Measurements from ENCODE around the gene TMEM115. TPM values are rescaled to one million over a fixed set of nuclear protein-coding genes. Genes with fewer than 3 reads are reported as not detected.
A peak's percentile ranks its signal among the peaks of the same experiment; 100 is the strongest.

The TMEM115 gene
- total and polyA plus RNA-seq, 2 of the 13 experiments (the other 11 are each of a cell fraction or from before 2014, with no cell fraction given): 22.1 to 30.7 TPM

DNA sequence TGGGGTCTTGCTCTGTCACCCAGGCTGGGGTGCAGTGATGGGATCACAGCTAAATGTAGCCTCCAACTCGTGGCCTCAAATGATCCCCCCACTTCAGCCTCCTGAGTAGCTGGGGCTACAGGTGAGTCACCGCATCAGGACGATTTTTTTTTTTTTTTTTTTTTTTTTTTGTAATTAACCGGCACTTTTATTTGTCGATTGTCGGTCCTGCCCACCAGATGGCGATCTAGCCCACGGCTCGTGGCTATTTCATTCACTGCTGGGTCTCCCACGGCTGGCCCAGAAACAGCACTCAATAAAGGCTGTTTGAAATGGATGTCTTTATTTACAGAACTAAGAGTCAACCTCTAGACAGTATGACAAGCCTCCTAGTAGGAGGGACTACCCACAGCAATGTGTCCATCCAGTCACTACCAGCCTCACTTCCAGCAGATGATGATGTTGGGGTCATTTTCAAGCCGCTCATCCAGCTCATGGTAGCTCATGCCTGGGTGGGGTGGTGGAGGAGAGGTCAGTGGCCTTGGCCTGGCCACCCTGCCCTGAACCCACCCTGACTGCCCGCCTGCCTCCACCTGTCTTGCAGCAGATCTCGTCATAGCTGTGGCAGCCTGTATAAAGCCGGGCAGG is 12.0 kb downstream of the TMEM115 start (continued):
- TF ChIP-seq, protein P1, sequence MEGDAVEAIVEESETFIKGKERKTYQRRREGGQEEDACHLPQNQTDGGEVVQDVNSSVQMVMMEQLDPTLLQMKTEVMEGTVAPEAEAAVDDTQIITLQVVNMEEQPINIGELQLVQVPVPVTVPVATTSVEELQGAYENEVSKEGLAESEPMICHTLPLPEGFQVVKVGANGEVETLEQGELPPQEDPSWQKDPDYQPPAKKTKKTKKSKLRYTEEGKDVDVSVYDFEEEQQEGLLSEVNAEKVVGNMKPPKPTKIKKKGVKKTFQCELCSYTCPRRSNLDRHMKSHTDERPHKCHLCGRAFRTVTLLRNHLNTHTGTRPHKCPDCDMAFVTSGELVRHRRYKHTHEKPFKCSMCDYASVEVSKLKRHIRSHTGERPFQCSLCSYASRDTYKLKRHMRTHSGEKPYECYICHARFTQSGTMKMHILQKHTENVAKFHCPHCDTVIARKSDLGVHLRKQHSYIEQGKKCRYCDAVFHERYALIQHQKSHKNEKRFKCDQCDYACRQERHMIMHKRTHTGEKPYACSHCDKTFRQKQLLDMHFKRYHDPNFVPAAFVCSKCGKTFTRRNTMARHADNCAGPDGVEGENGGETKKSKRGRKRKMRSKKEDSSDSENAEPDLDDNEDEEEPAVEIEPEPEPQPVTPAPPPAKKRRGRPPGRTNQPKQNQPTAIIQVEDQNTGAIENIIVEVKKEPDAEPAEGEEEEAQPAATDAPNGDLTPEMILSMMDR (CRISPR knock-in tag; IDR thresholded peaks at IDR 0.05): peak; percentile 67
- TF ChIP-seq NFE2 (CRISPR knock-in tag; IDR thresholded peaks at IDR 0.05) (no peak), ZNF614 (CRISPR knock-in tag; IDR thresholded peaks at IDR 0.05; ENCODE audit: borderline replicate concordance) (no peak), ZBED4 (CRISPR knock-in tag; IDR thresholded peaks at IDR 0.05; ENCODE audit: borderline replicate concordance) (no peak), KLF6 (CRISPR knock-in tag; IDR thresholded peaks at IDR 0.05) (no peak), ZNF691 (CRISPR knock-in tag; IDR thresholded peaks at IDR 0.05; ENCODE audit: borderline replicate concordance, low read depth) (no peak), ZSCAN12 (CRISPR knock-in tag; IDR thresholded peaks at IDR 0.05) (no peak), ZNF138 (CRISPR knock-in tag; IDR thresholded peaks at IDR 0.05; ENCODE audit: low read depth) (no peak), CEBPG (CRISPR knock-in tag; IDR thresholded peaks at IDR 0.05) (no peak), STAG1 (CRISPR knock-in tag; IDR thresholded peaks at IDR 0.05) (peak; percentile 65), RFXAP (CRISPR knock-in tag; IDR thresholded peaks at IDR 0.05; ENCODE audit: borderline replicate concordance) (no peak), ATAD3A (CRISPR knock-in tag; IDR thresholded peaks at IDR 0.05) (no peak), ZC3H4 (CRISPR knock-in tag; IDR thresholded peaks at IDR 0.05; ENCODE audit: borderline replicate concordance) (no peak), THAP11 (CRISPR knock-in tag; IDR thresholded peaks at IDR 0.05) (peak; percentile 51; the same call in 1 of the 2 replicates), ZNF335 (CRISPR knock-in tag; IDR thresholded peaks at IDR 0.05) (no peak)
- TF ChIP-seq, protein P2, sequence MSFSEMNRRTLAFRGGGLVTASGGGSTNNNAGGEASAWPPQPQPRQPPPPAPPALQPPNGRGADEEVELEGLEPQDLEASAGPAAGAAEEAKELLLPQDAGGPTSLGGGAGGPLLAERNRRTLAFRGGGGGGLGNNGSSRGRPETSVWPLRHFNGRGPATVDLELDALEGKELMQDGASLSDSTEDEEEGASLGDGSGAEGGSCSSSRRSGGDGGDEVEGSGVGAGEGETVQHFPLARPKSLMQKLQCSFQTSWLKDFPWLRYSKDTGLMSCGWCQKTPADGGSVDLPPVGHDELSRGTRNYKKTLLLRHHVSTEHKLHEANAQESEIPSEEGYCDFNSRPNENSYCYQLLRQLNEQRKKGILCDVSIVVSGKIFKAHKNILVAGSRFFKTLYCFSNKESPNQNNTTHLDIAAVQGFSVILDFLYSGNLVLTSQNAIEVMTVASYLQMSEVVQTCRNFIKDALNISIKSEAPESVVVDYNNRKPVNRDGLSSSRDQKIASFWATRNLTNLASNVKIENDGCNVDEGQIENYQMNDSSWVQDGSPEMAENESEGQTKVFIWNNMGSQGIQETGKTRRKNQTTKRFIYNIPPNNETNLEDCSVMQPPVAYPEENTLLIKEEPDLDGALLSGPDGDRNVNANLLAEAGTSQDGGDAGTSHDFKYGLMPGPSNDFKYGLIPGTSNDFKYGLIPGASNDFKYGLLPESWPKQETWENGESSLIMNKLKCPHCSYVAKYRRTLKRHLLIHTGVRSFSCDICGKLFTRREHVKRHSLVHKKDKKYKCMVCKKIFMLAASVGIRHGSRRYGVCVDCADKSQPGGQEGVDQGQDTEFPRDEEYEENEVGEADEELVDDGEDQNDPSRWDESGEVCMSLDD (CRISPR knock-in tag; IDR thresholded peaks at IDR 0.05; ENCODE audit: borderline replicate concordance): no peak
- TF ChIP-seq, protein P3, sequence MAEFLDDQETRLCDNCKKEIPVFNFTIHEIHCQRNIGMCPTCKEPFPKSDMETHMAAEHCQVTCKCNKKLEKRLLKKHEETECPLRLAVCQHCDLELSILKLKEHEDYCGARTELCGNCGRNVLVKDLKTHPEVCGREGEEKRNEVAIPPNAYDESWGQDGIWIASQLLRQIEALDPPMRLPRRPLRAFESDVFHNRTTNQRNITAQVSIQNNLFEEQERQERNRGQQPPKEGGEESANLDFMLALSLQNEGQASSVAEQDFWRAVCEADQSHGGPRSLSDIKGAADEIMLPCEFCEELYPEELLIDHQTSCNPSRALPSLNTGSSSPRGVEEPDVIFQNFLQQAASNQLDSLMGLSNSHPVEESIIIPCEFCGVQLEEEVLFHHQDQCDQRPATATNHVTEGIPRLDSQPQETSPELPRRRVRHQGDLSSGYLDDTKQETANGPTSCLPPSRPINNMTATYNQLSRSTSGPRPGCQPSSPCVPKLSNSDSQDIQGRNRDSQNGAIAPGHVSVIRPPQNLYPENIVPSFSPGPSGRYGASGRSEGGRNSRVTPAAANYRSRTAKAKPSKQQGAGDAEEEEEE (CRISPR knock-in tag; IDR thresholded peaks at IDR 0.05; ENCODE audit: borderline replicate concordance): no peak

Measured in HepG2 (cell line).